ENCODE results near the gene HTR7.

HTR7 gene

DNA sequence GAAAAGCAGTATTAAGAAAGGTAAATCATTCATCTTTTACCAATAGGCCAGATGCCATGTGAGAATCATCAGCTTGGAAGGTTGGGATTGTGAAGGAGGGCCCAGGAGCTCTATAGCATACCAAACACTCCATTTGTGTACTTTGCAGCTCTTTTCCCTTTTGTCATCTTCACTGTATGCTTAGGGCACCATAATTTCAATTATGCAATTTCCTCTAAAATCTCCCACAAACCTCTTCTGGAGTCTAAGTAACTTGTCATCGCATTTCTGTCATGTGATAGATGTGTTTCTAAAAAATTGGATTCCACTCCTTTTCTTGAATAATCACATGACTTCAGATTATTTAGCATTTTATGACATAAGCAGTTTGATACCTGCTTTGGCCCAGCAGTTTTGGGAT is 31.8 kb upstream of the HTR7 start:
- TF ChIP-seq SIN3A (IDR thresholded peaks at IDR 0.05; ENCODE audit: borderline replicate concordance, insufficient read depth, low read length), result no peak
- TF ChIP-seq POLR2AphosphoS5 (IDR thresholded peaks at IDR 0.05; ENCODE audit: low read depth, low read length), result no peak
- TF ChIP-seq, protein P1, sequence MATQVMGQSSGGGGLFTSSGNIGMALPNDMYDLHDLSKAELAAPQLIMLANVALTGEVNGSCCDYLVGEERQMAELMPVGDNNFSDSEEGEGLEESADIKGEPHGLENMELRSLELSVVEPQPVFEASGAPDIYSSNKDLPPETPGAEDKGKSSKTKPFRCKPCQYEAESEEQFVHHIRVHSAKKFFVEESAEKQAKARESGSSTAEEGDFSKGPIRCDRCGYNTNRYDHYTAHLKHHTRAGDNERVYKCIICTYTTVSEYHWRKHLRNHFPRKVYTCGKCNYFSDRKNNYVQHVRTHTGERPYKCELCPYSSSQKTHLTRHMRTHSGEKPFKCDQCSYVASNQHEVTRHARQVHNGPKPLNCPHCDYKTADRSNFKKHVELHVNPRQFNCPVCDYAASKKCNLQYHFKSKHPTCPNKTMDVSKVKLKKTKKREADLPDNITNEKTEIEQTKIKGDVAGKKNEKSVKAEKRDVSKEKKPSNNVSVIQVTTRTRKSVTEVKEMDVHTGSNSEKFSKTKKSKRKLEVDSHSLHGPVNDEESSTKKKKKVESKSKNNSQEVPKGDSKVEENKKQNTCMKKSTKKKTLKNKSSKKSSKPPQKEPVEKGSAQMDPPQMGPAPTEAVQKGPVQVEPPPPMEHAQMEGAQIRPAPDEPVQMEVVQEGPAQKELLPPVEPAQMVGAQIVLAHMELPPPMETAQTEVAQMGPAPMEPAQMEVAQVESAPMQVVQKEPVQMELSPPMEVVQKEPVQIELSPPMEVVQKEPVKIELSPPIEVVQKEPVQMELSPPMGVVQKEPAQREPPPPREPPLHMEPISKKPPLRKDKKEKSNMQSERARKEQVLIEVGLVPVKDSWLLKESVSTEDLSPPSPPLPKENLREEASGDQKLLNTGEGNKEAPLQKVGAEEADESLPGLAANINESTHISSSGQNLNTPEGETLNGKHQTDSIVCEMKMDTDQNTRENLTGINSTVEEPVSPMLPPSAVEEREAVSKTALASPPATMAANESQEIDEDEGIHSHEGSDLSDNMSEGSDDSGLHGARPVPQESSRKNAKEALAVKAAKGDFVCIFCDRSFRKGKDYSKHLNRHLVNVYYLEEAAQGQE (IDR thresholded peaks at IDR 0.05; ENCODE audit: insufficient read depth in 1 of 2, low read depth in 2 of 2, low read length in 2 of 2), result no peak
- TF ChIP-seq FOXP2 (optimal IDR thresholded peaks at IDR 0.05; ENCODE audit: borderline replicate concordance, extremely low read depth, extremely low read length, insufficient read depth), result no peak
- no peak for TF ChIP-seq TAF1 (IDR thresholded peaks at IDR 0.05; ENCODE audit: borderline replicate concordance, insufficient read depth, low read length)

DNA sequence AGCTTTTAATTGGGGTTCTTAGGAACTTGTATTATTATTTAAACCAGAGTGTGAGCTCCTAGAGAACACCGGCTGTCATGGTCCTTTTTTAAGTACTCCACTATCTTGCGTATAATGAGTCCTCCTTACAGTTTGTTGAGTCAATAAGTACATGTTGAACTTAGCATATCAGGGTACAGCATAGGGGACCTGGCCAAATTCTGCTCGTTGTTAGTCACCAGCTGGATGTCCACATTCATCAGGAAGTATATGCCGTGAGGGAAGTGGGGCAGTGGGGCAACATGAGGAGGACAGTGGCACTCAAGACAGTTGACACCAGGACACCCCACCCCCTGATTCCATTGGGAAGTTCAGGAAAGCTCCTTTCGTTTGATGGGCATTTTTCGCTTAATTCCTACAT is 30.5 kb upstream of the HTR7 start:
- TF ChIP-seq SIN3A (IDR thresholded peaks at IDR 0.05; ENCODE audit: borderline replicate concordance, insufficient read depth, low read length) (no peak), TAF1 (IDR thresholded peaks at IDR 0.05; ENCODE audit: borderline replicate concordance, insufficient read depth, low read length) (no peak)

DNA sequence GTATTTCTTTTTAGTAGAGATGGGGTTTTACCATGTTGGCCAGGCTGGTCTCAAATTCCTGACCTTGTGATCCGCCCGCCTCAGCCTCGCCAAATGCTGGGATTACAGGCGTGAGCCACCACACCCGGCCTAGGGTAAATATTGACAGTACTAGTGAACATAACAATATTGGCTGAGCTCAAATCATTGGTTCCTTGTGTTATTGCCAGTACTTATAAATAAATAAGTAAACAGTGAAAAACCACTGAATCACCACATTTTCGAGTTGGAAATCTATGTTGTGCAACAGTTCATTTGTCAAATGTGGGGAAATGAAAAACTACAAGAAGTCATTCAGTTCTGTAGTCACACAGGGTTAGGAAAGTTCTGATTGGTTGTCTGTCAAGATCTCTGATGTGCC is 29.7 kb upstream of the HTR7 start:
- no peak for TF ChIP-seq POLR2AphosphoS5 (IDR thresholded peaks at IDR 0.05; ENCODE audit: low read depth, low read length)
- TF ChIP-seq, protein P1 (IDR thresholded peaks at IDR 0.05; ENCODE audit: insufficient read depth in 1 of 2, low read depth in 2 of 2, low read length in 2 of 2), result no peak
- TF ChIP-seq SIN3A (IDR thresholded peaks at IDR 0.05; ENCODE audit: borderline replicate concordance, insufficient read depth, low read length), result no peak
- TF ChIP-seq FOXP2 (optimal IDR thresholded peaks at IDR 0.05; ENCODE audit: borderline replicate concordance, extremely low read depth, extremely low read length, insufficient read depth), result no peak
- TF ChIP-seq TAF1 (IDR thresholded peaks at IDR 0.05; ENCODE audit: borderline replicate concordance, insufficient read depth, low read length), result no peak

DNA sequence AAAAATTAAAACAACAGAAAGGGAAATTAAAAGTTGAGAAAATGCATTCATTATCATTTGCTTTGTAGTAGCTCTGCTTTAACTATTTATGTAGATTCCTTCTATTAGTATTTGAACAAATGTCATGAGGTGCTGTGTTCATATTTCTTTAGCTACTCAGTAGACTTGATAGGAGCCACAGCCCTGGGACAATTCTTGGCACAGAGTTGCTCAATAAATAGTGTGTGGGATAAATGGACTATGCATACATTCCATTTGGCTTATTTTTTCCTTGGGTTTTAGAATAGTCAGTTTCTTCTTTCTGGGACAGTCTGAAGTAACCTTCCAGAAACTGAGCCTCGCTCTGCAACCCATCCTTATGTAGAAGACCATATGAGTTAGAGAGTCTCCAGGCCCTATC is 27.3 kb upstream of the HTR7 start:
- TF ChIP-seq, protein P1 (IDR thresholded peaks at IDR 0.05; ENCODE audit: insufficient read depth in 1 of 2, low read depth in 2 of 2, low read length in 2 of 2), result no peak
- TF ChIP-seq FOXP2 (optimal IDR thresholded peaks at IDR 0.05; ENCODE audit: borderline replicate concordance, extremely low read depth, extremely low read length, insufficient read depth), result no peak
- no peak for TF ChIP-seq SIN3A (IDR thresholded peaks at IDR 0.05; ENCODE audit: borderline replicate concordance, insufficient read depth, low read length)
- TF ChIP-seq TAF1 (IDR thresholded peaks at IDR 0.05; ENCODE audit: borderline replicate concordance, insufficient read depth, low read length), result no peak
- TF ChIP-seq POLR2AphosphoS5 (IDR thresholded peaks at IDR 0.05; ENCODE audit: low read depth, low read length), result no peak

DNA sequence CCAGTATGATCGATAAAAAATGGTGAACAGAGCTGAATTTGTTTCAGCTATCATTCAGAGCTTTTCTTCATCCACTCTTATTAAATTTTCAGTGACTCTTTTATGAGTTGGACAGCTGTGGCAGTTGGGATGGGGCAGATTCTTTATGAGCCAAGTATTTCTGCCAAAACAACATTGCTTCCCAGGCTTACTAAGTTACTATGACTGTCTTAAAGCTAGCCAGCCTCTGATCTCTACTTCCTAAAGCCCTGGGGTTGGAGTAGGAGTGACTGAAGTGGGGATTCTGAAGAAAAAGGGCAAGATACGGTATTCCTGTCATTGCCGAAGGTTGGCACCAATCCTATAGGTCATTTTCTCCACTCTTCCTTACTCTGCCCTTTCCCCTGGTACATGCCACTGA is 26.6 kb upstream of the HTR7 start:
- TF ChIP-seq FOXP2 (optimal IDR thresholded peaks at IDR 0.05; ENCODE audit: borderline replicate concordance, extremely low read depth, extremely low read length, insufficient read depth) (no peak), SIN3A (IDR thresholded peaks at IDR 0.05; ENCODE audit: borderline replicate concordance, insufficient read depth, low read length) (no peak), POLR2AphosphoS5 (IDR thresholded peaks at IDR 0.05; ENCODE audit: low read depth, low read length) (no peak), TAF1 (IDR thresholded peaks at IDR 0.05; ENCODE audit: borderline replicate concordance, insufficient read depth, low read length) (no peak)
- TF ChIP-seq, protein P1 (IDR thresholded peaks at IDR 0.05; ENCODE audit: insufficient read depth in 1 of 2, low read depth in 2 of 2, low read length in 2 of 2), result no peak
